Stimulated activated CD4-positive, alpha-beta T cell treated with anti-CD3 and anti-CD28 coated beads, Interleukin-12 subunit alpha, Interleukin-12 subunit beta, amount 100 ng/mL, for 48 hours (primary cell): Measurements from ENCODE around the gene TMIE.

Experiments used
- DNase-seq, 3 donors: peaks; one replicate each; pipeline ENCODE4 v3.0.0-alpha.2; 2020; ENCODE audit warnings: low read depth in 2 of 3, low spot score in 1 of 3

Gene TMIE

DNA sequence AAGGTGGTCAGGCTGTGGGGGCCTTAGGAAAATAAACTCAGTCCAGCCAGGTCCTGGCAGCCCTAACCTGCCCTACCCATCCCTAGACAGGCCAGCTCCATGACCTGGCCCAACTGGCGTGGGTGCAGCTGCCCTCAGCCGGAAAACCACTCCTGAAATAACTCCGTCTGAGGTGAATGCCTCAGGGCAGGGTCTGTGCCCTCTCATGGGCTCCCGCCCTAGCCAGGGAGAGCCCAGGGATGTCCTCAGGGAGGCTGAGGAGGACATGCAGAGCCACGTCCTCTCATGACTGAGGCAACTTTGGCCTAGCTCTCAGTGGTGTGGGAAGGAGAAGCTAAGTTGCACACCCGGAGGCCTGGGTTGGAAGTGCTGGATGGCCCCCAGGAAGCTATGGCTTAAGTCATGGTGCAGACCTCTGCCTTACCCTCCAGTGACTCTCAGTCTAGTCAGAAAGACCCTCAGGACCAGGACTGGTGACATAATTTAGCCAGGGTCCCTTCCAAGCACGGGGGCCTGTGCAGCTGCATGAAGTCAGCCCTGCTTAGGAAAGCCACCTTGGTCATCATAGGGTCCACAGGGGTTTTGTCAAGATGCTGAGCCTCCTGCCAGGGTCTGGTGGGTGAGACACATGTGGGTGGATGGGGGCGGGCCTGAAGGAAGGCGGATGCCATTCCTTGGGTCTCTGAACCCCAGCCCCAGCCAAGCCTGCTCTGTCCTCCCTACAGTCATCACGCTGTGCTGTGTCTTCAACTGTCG lies 7.4 kb downstream of the TMIE start:
- DNase-seq = no peak

GRCh38 chr3:46709157-46709654 lies 8.0 kb downstream of the TMIE start:
- DNase-seq = no peak

- DNase-seq = no peak
Measured at GRCh38 chr3:46709721-46710120, 8.5 kb downstream of the TMIE start.

DNA sequence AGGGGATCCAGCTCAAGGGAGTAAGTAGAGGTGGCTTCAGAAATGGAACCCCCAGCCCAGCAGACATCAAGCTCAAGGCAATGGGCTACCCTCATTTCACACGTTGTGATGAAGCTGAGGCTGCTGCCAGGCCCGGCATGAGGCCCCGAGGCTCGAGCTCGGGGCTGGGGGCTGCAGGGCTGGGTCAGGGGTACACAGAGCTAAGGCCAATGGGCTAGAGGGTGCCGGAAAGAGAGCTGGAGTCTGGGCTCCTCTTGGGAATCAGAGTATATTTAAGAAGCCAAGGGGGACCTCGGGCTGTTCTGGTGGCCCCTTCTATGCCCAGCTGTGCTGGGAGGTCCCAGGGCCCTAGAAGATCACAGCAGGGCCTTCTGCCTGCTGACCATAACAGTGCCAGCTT lies 9.0 kb downstream of the TMIE start:
- no peak for DNase-seq

GRCh38 chr3:46710671-46711295 lies 9.6 kb downstream of the TMIE start:
- no peak for DNase-seq

- DNase-seq = no peak
Measured at GRCh38 chr3:46711305-46711704, 10.1 kb downstream of the TMIE start.

DNA sequence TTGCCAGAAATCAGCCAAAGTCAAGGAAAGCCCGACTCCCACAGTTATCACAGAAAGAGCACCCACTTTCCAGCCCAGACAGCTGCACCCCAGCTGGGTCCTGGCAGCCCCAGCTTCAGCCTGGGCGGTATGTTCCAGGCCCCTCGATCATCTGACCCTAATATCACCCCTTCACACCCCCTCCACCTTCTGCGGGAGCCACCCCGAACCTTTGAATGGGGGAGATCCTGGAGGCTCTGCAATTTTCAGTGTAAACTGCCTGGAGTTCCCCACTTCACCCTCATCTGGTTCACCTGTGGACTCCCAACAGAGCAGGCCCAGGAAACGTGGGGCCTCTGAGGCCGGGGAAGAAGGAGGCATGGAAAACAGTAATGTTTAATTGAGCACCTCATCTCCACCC lies 10.6 kb downstream of the TMIE start:
- no peak for DNase-seq

GRCh38 chr3:46712191-46713049 lies 11.2 kb downstream of the TMIE start:
- DNase-seq = no peak

- DNase-seq = no peak
Measured at GRCh38 chr3:46713050-46713897, 12.1 kb downstream of the TMIE start.

GRCh38 chr3:46713898-46714552 lies 12.8 kb downstream of the TMIE start:
- DNase-seq = peak in 1 of 3 donors; percentile 33

GRCh38 chr3:46714728-46715506 lies 13.7 kb downstream of the TMIE start:
- no peak for DNase-seq

- DNase-seq = no peak
Measured at GRCh38 chr3:46715507-46716175, 14.4 kb downstream of the TMIE start.

GRCh38 chr3:46716461-46717441 lies 15.6 kb downstream of the TMIE start:
- no peak for DNase-seq

DNA sequence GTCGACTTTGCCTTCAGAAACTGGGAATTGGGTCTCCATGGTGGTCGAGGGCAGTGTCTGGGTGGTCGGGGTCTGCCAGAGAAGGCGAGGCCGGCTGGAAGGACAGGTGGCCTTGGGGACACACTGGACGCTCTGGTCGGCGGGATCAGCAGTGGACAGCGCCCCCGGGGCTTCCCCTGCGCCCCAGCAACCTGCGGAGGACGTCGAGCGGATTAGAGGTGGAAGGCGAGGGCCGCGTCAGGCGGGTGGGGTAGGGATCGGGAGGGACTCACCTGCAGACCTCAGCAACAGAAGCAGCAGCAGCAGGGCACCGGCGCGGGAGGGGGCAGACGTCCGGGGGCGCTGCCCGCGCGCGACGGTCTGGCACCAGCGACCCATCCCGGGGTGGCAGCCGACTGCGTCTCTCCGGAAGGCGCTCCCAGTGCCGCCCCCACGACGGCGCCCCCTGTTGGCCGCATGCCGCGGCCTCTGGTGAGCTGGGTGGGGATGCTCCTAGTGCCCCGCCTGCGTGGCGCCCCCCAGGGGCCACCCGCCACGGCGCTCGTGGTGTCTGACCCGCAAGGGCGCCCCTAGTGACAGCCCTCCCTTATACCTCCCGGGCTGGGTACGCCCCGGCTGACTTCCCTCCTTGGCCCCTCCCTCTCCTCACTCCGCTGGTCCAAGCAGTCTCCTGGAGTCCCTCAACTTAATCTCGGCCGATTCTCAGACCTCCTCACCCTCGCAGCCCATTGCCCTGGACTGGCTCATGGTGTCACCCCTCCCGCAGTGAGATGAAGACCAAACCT lies 16.4 kb downstream of the TMIE start, which contains the start of gene PRSS50:
Gene PRSS50 (minus strand): TSS at position 423 of the 785 bp plus-strand sequence. CDS start 45 bp downstream, at position 378.
- DNase-seq = peak in 2 of 3 donors; percentile 34 to 35

DNA sequence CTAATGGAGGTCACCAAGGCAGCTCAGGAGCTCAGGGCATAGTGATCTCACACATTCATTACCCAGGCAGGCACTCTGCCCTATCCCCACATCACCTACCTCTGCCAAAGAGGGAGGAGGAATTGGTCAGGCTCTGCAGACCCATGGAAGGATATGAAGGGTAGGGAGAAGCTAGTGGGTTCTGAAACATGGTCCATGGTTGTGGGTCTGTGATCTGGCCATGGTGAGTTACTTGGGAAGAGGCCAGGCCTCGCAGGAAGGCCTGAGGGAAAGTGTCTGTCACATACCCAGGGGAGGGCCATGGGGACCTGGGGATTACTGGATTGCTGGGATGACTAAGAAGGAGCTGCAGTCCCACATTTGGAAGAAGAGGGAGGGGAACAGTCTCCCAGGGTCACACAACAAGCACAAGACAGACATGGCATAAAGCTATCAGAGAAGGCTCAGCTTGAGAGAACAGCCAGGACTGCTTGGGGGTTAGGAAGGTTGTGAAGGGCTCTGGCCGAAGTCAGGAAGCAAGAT lies 17.9 kb downstream of the TMIE start:
- DNase-seq = no peak

DNA sequence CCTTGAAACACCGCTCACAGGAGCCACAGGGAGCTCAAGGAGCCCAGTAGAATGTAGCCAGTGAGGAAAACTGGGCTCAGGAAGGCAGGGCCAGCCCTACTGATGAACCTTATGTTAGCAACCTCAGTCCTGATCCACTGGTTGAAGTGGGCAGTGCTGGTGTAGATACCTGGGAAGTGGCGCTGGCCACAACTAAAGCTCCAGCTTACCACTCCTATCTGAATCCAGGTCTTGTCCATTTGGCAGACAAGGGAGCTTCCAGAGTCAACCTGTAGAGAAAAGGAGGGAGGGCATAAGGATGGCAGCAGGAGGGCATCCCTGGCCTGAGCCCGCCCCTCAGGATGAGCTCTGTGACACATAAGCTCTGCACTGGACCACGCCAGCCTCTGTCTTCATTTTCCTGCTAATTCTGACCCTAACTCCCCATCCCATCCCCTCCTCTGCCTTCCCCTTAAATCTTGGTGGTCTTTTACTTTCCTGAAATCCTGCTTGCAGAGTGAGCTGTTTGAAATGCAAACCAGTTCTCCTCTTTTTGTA lies 18.6 kb downstream of the TMIE start:
- DNase-seq = no peak
